Activated CD8-positive, alpha-beta memory T cell treated with anti-CD3 and anti-CD28 coated beads, Interleukin-2, amount 50 U/mL, for 24 hours (primary cell): ENCODE measurements around the gene ADO.

Source experiments
- DNase-seq: peaks from one replicate; pipeline ENCODE4 v3.0.0-alpha.2; 2020; ENCODE audit errors: extremely low read depth

Gene ADO

GRCh38 chr10:62794306-62794705 is 10.2 kb upstream of the ADO start:
- no peak for DNase-seq

- DNase-seq = no peak
Observed at GRCh38 chr10:62795100-62795499, 9.4 kb upstream of the ADO start.

- no peak for DNase-seq
Observed at GRCh38 chr10:62795762-62796161, 8.8 kb upstream of the ADO start.

GRCh38 chr10:62796896-62797295 is 7.6 kb upstream of the ADO start:
- no peak for DNase-seq

GRCh38 chr10:62801871-62802270 is 2.6 kb upstream of the ADO start:
- DNase-seq = no peak

GRCh38 chr10:62803724-62804355 is 680 bp upstream of the ADO start:
- DNase-seq = no peak

GRCh38 chr10:62805231-62806099 is 945 bp downstream of the ADO start:
- DNase-seq = no peak

GRCh38 chr10:62806251-62806650 is 1.7 kb downstream of the ADO start:
- no peak for DNase-seq

GRCh38 chr10:62810156-62810902 is 5.8 kb downstream of the ADO start:
- no peak for DNase-seq

- DNase-seq = peak; percentile 59
Observed at GRCh38 chr10:62811159-62811875, 6.8 kb downstream of the ADO start.

- DNase-seq = no peak
Observed at GRCh38 chr10:62812672-62813439, 8.3 kb downstream of the ADO start.

- no peak for DNase-seq
Observed at GRCh38 chr10:62813453-62813852, 8.9 kb downstream of the ADO start.

- no peak for DNase-seq
Observed at GRCh38 chr10:62813981-62814380, 9.5 kb downstream of the ADO start.

- no peak for DNase-seq
Observed at GRCh38 chr10:62814756-62815380, 10.3 kb downstream of the ADO start.

GRCh38 chr10:62815381-62816075 is 11.0 kb downstream of the ADO start:
- DNase-seq = no peak

- no peak for DNase-seq
Observed at GRCh38 chr10:62816076-62816330, 11.5 kb downstream of the ADO start.

- DNase-seq = peak; percentile 91
Observed at GRCh38 chr10:62816331-62817120, 12.0 kb downstream of the ADO start, which contains the start of gene EGR2. TSS of gene EGR2 (minus strand) at chr10:62816366. CDS start at chr10:62816029, 337 bp downstream.

- DNase-seq = no peak
Observed at GRCh38 chr10:62817121-62817765, 12.7 kb downstream of the ADO start.
